HG03025 (cell line): ENCODE results near the gene TNRC18.

Experiments used
- ATAC-seq: cut with Tn5 transposase; IDR thresholded peaks from one replicate; pipeline ENCODE4 v1.9.1; 2021; ENCODE audit warnings: mild to moderate bottlenecking, moderate library complexity; ENCODE audit not compliant: unreplicated experiment, low FRiP score

Gene TNRC18

GRCh38 chr7:5452937-5453540, 29.4 kb upstream of the TNRC18 start:
- no peak for ATAC-seq

DNA sequence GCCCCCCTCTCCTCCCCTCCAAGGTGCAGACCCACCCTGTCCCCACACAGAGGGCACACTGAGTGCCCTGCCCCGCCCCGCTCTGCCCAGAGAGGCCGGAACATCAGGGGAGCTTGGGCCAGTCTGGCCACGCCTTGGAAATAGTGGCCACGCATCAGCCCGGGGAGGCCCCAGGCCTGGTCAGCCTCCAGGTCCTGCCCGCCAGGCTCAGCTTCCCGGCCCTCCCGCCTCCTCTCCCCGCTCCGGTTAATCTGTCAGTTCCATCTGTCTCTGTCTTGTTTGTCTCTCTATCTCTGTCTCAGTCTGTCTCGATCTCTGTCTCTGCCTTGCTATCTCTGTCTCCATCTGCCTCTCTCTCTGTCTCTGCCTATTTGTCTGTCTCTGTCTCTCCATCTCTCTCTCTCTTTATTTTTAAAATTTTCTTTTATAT, 28.9 kb upstream of the TNRC18 start:
- ATAC-seq: no peak

- no peak for ATAC-seq
Measured at GRCh38 chr7:5451391-5451790, 27.8 kb upstream of the TNRC18 start.

DNA sequence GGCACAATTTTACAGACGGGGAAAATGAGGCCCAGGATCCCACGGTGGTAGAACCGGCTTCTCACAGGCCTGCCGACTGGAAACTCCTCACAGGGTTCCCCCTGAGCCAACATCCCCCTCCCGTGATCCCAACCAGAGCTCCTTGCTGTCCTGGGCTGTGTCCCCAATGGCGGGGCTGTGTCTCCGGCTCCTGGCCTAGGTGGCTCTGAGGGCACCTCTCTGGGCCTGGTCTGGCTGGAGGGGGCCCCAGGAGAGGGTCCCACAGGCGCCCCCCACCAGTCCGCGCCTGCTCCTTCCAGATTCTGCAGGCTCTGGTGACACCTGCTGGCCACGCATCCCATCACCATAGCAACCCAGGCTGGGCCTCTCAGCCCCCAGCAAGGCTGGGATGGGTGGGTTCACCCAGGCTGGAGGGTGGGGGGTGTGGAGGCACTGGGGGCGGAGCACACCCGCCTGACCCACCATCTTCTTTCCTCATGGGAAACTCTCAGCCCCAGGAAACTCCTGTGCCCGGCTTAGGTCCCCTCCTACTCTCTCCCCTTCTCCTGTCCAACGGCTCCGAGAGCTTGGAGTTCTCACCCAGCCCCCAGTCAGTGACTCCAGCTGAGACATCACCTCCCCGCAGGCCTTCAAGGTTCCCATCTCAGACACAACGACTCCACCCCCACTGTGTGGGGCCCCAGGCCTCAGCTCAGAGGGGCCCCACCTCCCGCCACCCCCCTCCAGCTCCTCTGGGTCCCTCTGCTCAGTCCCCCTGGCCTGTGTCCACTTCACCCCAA, 27.1 kb upstream of the TNRC18 start:
- no peak for ATAC-seq

GRCh38 chr7:5448378-5449037, 24.9 kb upstream of the TNRC18 start:
- ATAC-seq: no peak

DNA sequence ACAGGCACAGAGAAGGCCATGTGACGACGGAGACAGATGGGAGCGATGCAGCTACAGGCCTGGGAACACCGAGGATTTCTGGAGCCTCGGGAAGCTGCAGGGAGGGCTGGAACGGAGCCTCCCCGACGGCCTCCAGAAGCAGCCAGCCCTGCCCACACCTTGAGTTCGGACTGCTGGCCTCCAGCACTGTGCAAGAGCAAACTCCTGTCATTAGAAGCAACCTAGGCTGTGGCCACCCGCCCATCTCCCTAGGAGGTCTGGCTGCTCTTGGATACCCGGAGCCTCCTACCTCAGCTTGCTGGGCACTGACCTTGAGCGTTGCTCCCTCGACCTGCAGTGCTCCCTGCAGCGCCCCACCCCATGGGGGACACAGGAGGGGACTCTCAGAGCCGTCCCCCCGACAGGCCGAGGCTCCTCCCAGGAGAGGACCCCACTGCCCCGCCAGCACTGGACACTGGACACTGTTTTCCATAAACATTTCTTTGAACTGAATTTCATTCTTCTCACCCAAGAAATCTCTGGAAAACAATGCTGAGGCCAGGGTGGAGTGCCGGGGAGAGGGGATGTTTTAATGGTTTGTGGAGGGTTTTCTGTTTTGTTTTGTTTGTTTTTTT, 22.5 kb upstream of the TNRC18 start:
- no peak for ATAC-seq

GRCh38 chr7:5443678-5444077, 20.0 kb upstream of the TNRC18 start:
- no peak for ATAC-seq

GRCh38 chr7:5442757-5443305, 19.2 kb upstream of the TNRC18 start:
- no peak for ATAC-seq

- no peak for ATAC-seq
Measured at GRCh38 chr7:5441840-5442503, 18.3 kb upstream of the TNRC18 start.

- ATAC-seq: no peak
Measured at GRCh38 chr7:5439572-5440496, 16.2 kb upstream of the TNRC18 start.

GRCh38 chr7:5439209-5439571, 15.6 kb upstream of the TNRC18 start:
- ATAC-seq: no peak

GRCh38 chr7:5437987-5438386, 14.4 kb upstream of the TNRC18 start:
- no peak for ATAC-seq

- ATAC-seq: no peak
Measured at GRCh38 chr7:5437348-5437892, 13.8 kb upstream of the TNRC18 start.

DNA sequence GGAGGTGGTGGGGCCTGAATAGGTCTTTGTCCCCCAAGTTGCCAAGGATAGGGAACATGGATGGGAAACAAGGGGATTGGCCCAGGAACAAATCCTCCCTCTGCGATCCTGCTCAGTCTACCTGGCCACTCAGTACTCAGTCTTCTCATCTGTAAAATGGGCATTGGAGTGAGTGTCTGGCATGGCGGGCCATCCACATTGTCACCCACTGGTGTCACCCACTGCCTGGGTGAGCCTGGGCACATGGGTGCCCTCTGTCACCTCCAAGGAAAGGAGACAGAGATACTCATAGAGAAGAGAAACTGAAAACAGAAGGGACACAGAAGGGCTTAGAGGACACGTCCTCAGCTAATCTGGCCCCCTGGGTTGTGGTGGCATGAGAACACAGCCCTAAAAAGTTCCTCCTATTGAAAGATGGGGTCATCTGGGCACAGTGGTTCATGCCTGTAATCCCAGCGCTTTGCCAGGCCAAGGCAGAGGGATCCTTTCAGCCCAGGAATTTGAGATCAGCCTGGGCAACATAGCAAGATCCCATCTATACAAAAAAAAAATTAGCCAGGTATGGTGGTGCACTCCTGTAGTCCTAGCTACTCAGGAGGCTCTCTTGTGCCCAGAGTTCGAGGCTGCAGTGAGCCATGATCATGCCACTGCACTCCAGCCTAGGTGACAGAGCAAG, 12.5 kb upstream of the TNRC18 start:
- ATAC-seq: no peak

GRCh38 chr7:5435291-5436002, 11.8 kb upstream of the TNRC18 start:
- ATAC-seq: no peak

DNA sequence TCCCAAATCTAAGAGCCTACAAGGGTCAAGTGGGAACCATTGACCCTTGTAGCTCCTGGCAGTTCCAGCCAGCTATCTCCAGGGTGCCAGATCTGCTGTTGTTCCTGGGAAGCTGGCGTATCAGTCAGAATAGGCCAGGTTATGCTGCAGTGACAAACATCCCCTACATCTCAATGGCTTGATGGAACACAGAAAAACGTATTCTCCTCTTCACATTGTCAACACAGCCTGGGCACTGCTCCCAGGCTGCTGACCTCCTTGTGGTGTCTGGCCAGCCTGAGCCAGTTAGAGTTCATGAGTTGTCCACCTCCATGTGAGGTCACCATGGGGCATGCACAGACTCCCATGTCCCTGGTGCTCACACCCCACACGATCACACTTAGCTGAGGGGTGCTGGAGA, 9.5 kb upstream of the TNRC18 start:
- ATAC-seq: no peak

GRCh38 chr7:5432691-5433090, 9.1 kb upstream of the TNRC18 start:
- ATAC-seq: no peak

GRCh38 chr7:5431560-5432015, 8.0 kb upstream of the TNRC18 start:
- no peak for ATAC-seq
